HG03095 (cell line): Measurements from ENCODE around the gene CHRNE.
"Not testable (repeated sequence)": the region's sequence is repeated elsewhere in the genome, so short reads cannot be mapped to it uniquely, and the experiment has no call there.

Experiments used
- ATAC-seq: cut with Tn5 transposase; IDR thresholded peaks from one replicate; pipeline ENCODE4 v1.9.1; 2021; ENCODE audit warnings: moderate library complexity; ENCODE audit not compliant: unreplicated experiment

The CHRNE gene

GRCh38 chr17:4857347-4857746 is 45.6 kb downstream of the CHRNE start:
- ATAC-seq, result not testable (repeated sequence)

- no peak for ATAC-seq
These were observed 46.0 kb downstream of the CHRNE start for GRCh38 chr17:4856937-4857314.

GRCh38 chr17:4856271-4856936 is 46.5 kb downstream of the CHRNE start:
- ATAC-seq, result no peak

- no peak for ATAC-seq
These were observed 48.7 kb downstream of the CHRNE start for GRCh38 chr17:4854111-4854681.

GRCh38 chr17:4853208-4853671 is 49.7 kb downstream of the CHRNE start:
- ATAC-seq, result no peak

- ATAC-seq, result no peak
These were observed 50.2 kb downstream of the CHRNE start for GRCh38 chr17:4852567-4853207.

- ATAC-seq, result no peak
These were observed 51.8 kb downstream of the CHRNE start for GRCh38 chr17:4851084-4851483.

GRCh38 chr17:4850246-4850645 is 52.7 kb downstream of the CHRNE start:
- no peak for ATAC-seq

- no peak for ATAC-seq
These were observed 53.8 kb downstream of the CHRNE start for GRCh38 chr17:4849011-4849536.
